HCT116 (cell line): Measurements from ENCODE around the gene SEC31B. TPM values are rescaled to one million over a fixed set of nuclear protein-coding genes. Genes with fewer than 3 reads are reported as not detected.
A peak's percentile ranks its signal among the peaks of the same experiment; 100 is the strongest.

Source experiments
- ATAC-seq: fragments of 200-7000 bp; cut with Tn5 transposase; 2 replicates; pipeline ENCODE4 v1.9.1; 2020; ENCODE audit warnings: mild to moderate bottlenecking, moderate library complexity
- BruUV-seq: library from RNA; stranded (reverse); fragments of 400-500 nt; replicated peaks from 2 replicates; lab custom pipeline; 2021; lab: Mats Ljungman, UMichigan
- CTCF ChIA-PET: fragments of 300-600 bp; sonication (Branson Sonifier 250); formaldehyde crosslinking; loops from one replicate; lab custom pipeline; 2021; ENCODE audit warnings: antibody characterized with exemption; lab: Charles Lee
- POLR2A ChIA-PET: fragments of 300-600, 350-600 bp; sonication (Branson Sonifier 250); formaldehyde crosslinking; loops from one replicate; lab custom pipeline; 2021; ENCODE audit warnings: antibody characterized with exemption; lab: Charles Lee
- RAD21 ChIA-PET, 2 experiments: fragments of 300-600 bp; sonication (Branson Sonifier 250); formaldehyde crosslinking; loops; one replicate each; lab custom pipeline; 2023; ENCODE audit warnings: low total read pairs in 2 of 2; ENCODE audit not compliant: uncharacterized antibody in 2 of 2, unreplicated experiment in 2 of 2, low non-redundant PET in 1 of 2; lab: Charles Lee
- DNase-seq: peaks from one replicate; pipeline ENCODE4 v3.0.0-alpha.2; 2010; ENCODE audit warnings: low read depth, low spot score
- H2AFZ ChIP-seq: fragments of 200-600 bp; shearing (Covaris generic), sonication (generic); 2 replicates; pipeline ENCODE4 v1.6.1; 2017; ENCODE audit warnings: low read depth, mixed run types, mixed read lengths, antibody characterized with exemption, low read length; ENCODE audit not compliant: poor library complexity, severe bottlenecking
- H3K27ac ChIP-seq: 2 replicates; pipeline ENCODE4 v1.5.1; 2012; ENCODE audit warnings: low read depth, low read length
- H3K27me3 ChIP-seq: fragments of 200-600 bp; sonication (generic); 2 replicates; pipeline ENCODE4 v1.6.1; 2016; ENCODE audit warnings: mixed run types, low read length, mixed read lengths; ENCODE audit not compliant: insufficient read depth
- H3K36me3 ChIP-seq, 2 experiments: fragments of 200-500 bp in 1 of 2; fragments of 200-600 bp in 1 of 2; sonication (Bioruptor generic) in 1 of 2; sonication (generic) in 1 of 2; 2 replicates each; pipeline versions ENCODE4 v1.5.1 to v1.6.1; 2014 to 2016; ENCODE audit warnings: low read length in 2 of 2, inconsistent platforms in 1 of 2, mixed read lengths in 1 of 2, mixed run types in 1 of 2; ENCODE audit not compliant: insufficient read depth in 2 of 2, control insufficient read depth in 1 of 2
- H3K4me1 ChIP-seq, 2 experiments: fragments of 200-600 bp in 1 of 2; sonication (generic) in 1 of 2; 2 replicates each; pipeline versions ENCODE4 v1.5.1 to v1.6.1; 2012 to 2017; ENCODE audit warnings: low read length in 2 of 2, inconsistent platforms in 1 of 2, mild to moderate bottlenecking in 1 of 2, mixed read lengths in 1 of 2, mixed run types in 1 of 2, moderate library complexity in 1 of 2; ENCODE audit not compliant: insufficient read depth in 2 of 2, control insufficient read depth in 1 of 2
- H3K4me2 ChIP-seq: fragments of 200-600 bp; sonication (generic); 2 replicates; pipeline ENCODE4 v1.6.1; 2017; ENCODE audit warnings: mixed run types, low read length, mixed read lengths
- H3K4me3 ChIP-seq, 2 experiments: fragments of 200-600 bp in 1 of 2; sonication (generic) in 1 of 2; replicated peaks in 1 of 2; 2 replicates each; pipeline ENCODE4 v1.5.1; 2011 to 2016; ENCODE audit warnings: low read length in 2 of 2, control low read depth in 1 of 2, low read depth in 1 of 2, mild to moderate bottlenecking in 1 of 2, mixed read lengths in 1 of 2, mixed run types in 1 of 2
- H3K79me2 ChIP-seq: fragments of 200-600 bp; sonication (generic); 2 replicates; pipeline ENCODE4 v1.6.1; 2017; ENCODE audit warnings: mild to moderate bottlenecking, mixed run types, low read length, moderate library complexity, mixed read lengths; ENCODE audit not compliant: insufficient read depth
- H3K9ac ChIP-seq: fragments of 200-600 bp; sonication (generic); 2 replicates; pipeline ENCODE4 v1.6.1; 2016; ENCODE audit warnings: low read length, mixed read lengths
- H3K9me2 ChIP-seq: fragments of 200-600 bp; sonication (generic), shearing (Covaris generic); 2 replicates; pipeline ENCODE4 v1.6.1; 2017; ENCODE audit warnings: mixed run types, mild to moderate bottlenecking, moderate library complexity; ENCODE audit not compliant: insufficient read depth
- H3K9me3 ChIP-seq, 2 experiments: fragments of 200-500 bp in 1 of 2; fragments of 200-600 bp in 1 of 2; sonication (Bioruptor generic) in 1 of 2; sonication (generic) in 1 of 2; 2 replicates each; pipeline ENCODE4 v1.6.1; 2014 to 2017; ENCODE audit warnings: low read length in 2 of 2, mixed read lengths in 2 of 2, inconsistent platforms in 1 of 2, low read depth in 1 of 2, mild to moderate bottlenecking in 1 of 2, mixed run types in 1 of 2, moderate library complexity in 1 of 2; ENCODE audit not compliant: control insufficient read depth in 1 of 2, insufficient read depth in 1 of 2
- H4K20me1 ChIP-seq: fragments of 200-600 bp; sonication (generic), shearing (Covaris generic); 2 replicates; pipeline ENCODE4 v1.6.1; 2017; ENCODE audit warnings: mixed run types, mild to moderate bottlenecking, moderate library complexity; ENCODE audit not compliant: insufficient read depth
- CBX3 ChIP-seq: IDR thresholded peaks from 2 replicates; pipeline ENCODE4 v1.6.1; 2012; ENCODE audit warnings: low read depth
- CEBPB ChIP-seq: IDR thresholded peaks from 2 replicates; pipeline ENCODE4 v1.6.1; 2012; ENCODE audit warnings: low read depth
- CTCF ChIP-seq, 3 experiments: fragments of 200-600 bp in 1 of 3; sonication (generic) in 1 of 3; IDR thresholded peaks in 2 of 3; conservative IDR thresholded peaks in 1 of 3; 2 replicates each; pipeline ENCODE4 v1.5.1; 2012 to 2017; ENCODE audit warnings: low read depth in 2 of 3, low read length in 2 of 3, antibody characterized with exemption in 1 of 3, borderline replicate concordance in 1 of 3, control low read depth in 1 of 3, mild to moderate bottlenecking in 1 of 3, mixed read lengths in 1 of 3, mixed run types in 1 of 3, moderate library complexity in 1 of 3; ENCODE audit not compliant: insufficient read depth in 1 of 3
- EGR1 ChIP-seq: IDR thresholded peaks from 2 replicates; pipeline ENCODE4 v1.6.1; 2012; ENCODE audit warnings: low read depth
- ELF1 ChIP-seq: IDR thresholded peaks from 2 replicates; pipeline ENCODE4 v1.6.1; 2012; ENCODE audit warnings: low read depth, borderline replicate concordance
- EZH2phosphoT487 ChIP-seq: fragments of 200-600 bp; IDR thresholded peaks from 2 replicates; pipeline ENCODE4 v1.6.1; 2018; ENCODE audit warnings: antibody characterized with exemption, borderline replicate concordance
- FOSL1 ChIP-seq: IDR thresholded peaks from 2 replicates; pipeline ENCODE4 v1.6.1; 2012; ENCODE audit warnings: low read depth
- MAX ChIP-seq: IDR thresholded peaks from 2 replicates; pipeline ENCODE4 v1.6.1; 2012
- REST ChIP-seq: IDR thresholded peaks from 2 replicates; pipeline ENCODE4 v1.6.1; 2012; ENCODE audit warnings: low read depth
- SIN3A ChIP-seq: IDR thresholded peaks from 2 replicates; pipeline ENCODE4 v1.6.1; 2012; ENCODE audit warnings: low read depth
- SP1 ChIP-seq: IDR thresholded peaks from 2 replicates; pipeline ENCODE4 v1.6.1; 2012; ENCODE audit warnings: low read depth
- ZFX ChIP-seq: fragments of 450-650 bp; IDR thresholded peaks from 2 replicates; pipeline ENCODE4 v1.6.1; 2017
- ZNF274 ChIP-seq: fragments of 200-500 bp; sonication (Bioruptor generic); IDR thresholded peaks from 2 replicates; pipeline ENCODE4 v1.6.1; 2014; ENCODE audit warnings: mild to moderate bottlenecking, low read depth, low read length, inconsistent platforms
- intact Hi-C: fragments of 100-400 bp; cut with micrococcal nuclease; formaldehyde crosslinking; loops from 2 replicates; pipeline ENCODE4 v1.10.0; 2022
- total RNA-seq: library from RNA; stranded (reverse); gene quantifications from one replicate; pipeline ENCODE4 v1.2.1, GENCODE V29; 2021; ENCODE audit not compliant: unreplicated experiment

SEC31B gene
- total RNA-seq, 1 experiment from 2014 or later: 30.9 TPM

- peaks cover 22% of the 10 kb centered on the region for H3K27me3 ChIP-seq
- intact Hi-C loops: no loop called here
- POLR2A ChIA-PET: interaction anchor here (1.7 kb wide), 1 partner anchor 54 kb away, joined by 3 read pairs; the partner anchor contains the start of gene HIF1AN
Measured at GRCh38 chr10:100481462-100482081, 38.1 kb downstream of the SEC31B start.

More at GRCh38 chr10:100481462-100482081, 38.1 kb downstream of the SEC31B start:
- CTCF ChIA-PET: interaction anchor here (0.5 to 1.7 kb wide), 6 partner anchors 13 to 397 kb away, joined by 3 to 4 read pairs (median 3); no protein-coding TSS in a partner anchor
- peak; percentile 89 for DNase-seq
- H3K4me1 ChIP-seq: peaks cover 0 to 4% of the 10 kb centered on the region in 2 experiments; a peak in 2 of 4 replicates
- no TSS peak for BruUV-seq
- H3K4me3 ChIP-seq: no peak overlapping the region
- no peaks in the 10 kb centered on the region for H3K36me3 ChIP-seq
- peak overlapping the region; percentile 44 for H3K4me2 ChIP-seq
- no peaks in the 10 kb centered on the region for H4K20me1 ChIP-seq
- no peak overlapping the region for H3K9ac ChIP-seq
- no peak for TF ChIP-seq ZNF274
- no peak for TF ChIP-seq ELF1
- TF ChIP-seq SIN3A: no peak
- no peak for TF ChIP-seq EGR1
- TF ChIP-seq CTCF (IDR thresholded peaks at IDR 0.05 in 2 of 3, conservative IDR thresholded peaks at IDR 0.05 in 1 of 3; ENCODE audit: borderline replicate concordance in 1 of 3, insufficient read depth in 1 of 3, low read depth in 2 of 3, low read length in 2 of 3): peak in 2 of 3 experiments; percentile 2 to 26; a peak in 1 of 6 replicates
- TF ChIP-seq SP1: peak; percentile 86
- no peak for TF ChIP-seq ZFX
- TF ChIP-seq MAX: peak; percentile 100
- TF ChIP-seq REST: no peak
- no peak for TF ChIP-seq FOSL1
- TF ChIP-seq CEBPB: no peak
- TF ChIP-seq CBX3: peak; percentile 97; the same call in 1 of the 2 replicates
- no peak for TF ChIP-seq EZH2phosphoT487
- peak; percentile 99 for ATAC-seq
- H3K27ac ChIP-seq: no peak overlapping the region
- H2AFZ ChIP-seq: no peak overlapping the region
- H3K79me2 ChIP-seq: no peaks in the 10 kb centered on the region
- no peaks in the 10 kb centered on the region for H3K9me2 ChIP-seq
- RAD21 ChIA-PET: interaction anchor here (1.6 to 1.7 kb wide), 2 partner anchors 37 to 397 kb away, joined by 3 to 5 read pairs; no protein-coding TSS in a partner anchor
- no peaks in the 10 kb centered on the region for H3K9me3 ChIP-seq
